Activated naive CD4-positive, alpha-beta T cell (primary cell): ENCODE results near the gene FZD1.
A peak's percentile ranks its signal among the peaks of the same experiment; 100 is the strongest.

Experiments
- DNase-seq, 4 experiments: peaks; one replicate each; lab custom pipeline; 2025; lab: John Stamatoyannopoulos, UW

The FZD1 gene

GRCh38 chr7:91264046-91264923 lies at the start of gene FZD1:
TSS of gene FZD1 (plus strand) at chr7:91264433. CDS start at chr7:91264881, 448 bp downstream.
- DNase-seq: peak in 2 of 4 experiments; percentile 8 to 24

- DNase-seq: no peak
Measured at GRCh38 chr7:91226411-91226810, 37.8 kb upstream of the FZD1 start.

- no peak for DNase-seq
Measured at GRCh38 chr7:91228327-91228726, 35.9 kb upstream of the FZD1 start.

GRCh38 chr7:91228927-91229558 lies 35.2 kb upstream of the FZD1 start:
- no peak for DNase-seq

GRCh38 chr7:91230100-91230499 lies 34.1 kb upstream of the FZD1 start:
- DNase-seq: no peak

- no peak for DNase-seq
Measured at GRCh38 chr7:91230503-91230902, 33.7 kb upstream of the FZD1 start.

- no peak for DNase-seq
Measured at GRCh38 chr7:91233212-91233611, 31.0 kb upstream of the FZD1 start.

GRCh38 chr7:91235211-91235832 lies 28.9 kb upstream of the FZD1 start:
- no peak for DNase-seq

GRCh38 chr7:91239171-91239604 lies 25.0 kb upstream of the FZD1 start:
- DNase-seq: no peak

- no peak for DNase-seq
Measured at GRCh38 chr7:91239772-91240171, 24.5 kb upstream of the FZD1 start.

GRCh38 chr7:91240376-91240941 lies 23.8 kb upstream of the FZD1 start:
- DNase-seq: no peak

GRCh38 chr7:91242097-91242844 lies 22.0 kb upstream of the FZD1 start:
- no peak for DNase-seq

- DNase-seq: no peak
Measured at GRCh38 chr7:91243591-91244301, 20.5 kb upstream of the FZD1 start.

GRCh38 chr7:91247500-91247899 lies 16.7 kb upstream of the FZD1 start:
- no peak for DNase-seq

GRCh38 chr7:91248996-91249395 lies 15.2 kb upstream of the FZD1 start:
- no peak for DNase-seq

GRCh38 chr7:91249506-91250233 lies 14.6 kb upstream of the FZD1 start:
- DNase-seq: no peak

GRCh38 chr7:91250706-91251105 lies 13.5 kb upstream of the FZD1 start:
- DNase-seq: no peak

- no peak for DNase-seq
Measured at GRCh38 chr7:91251877-91252276, 12.4 kb upstream of the FZD1 start.

- no peak for DNase-seq
Measured at GRCh38 chr7:91263384-91264045, 718 bp upstream of the FZD1 start.
